Nephron (organoid): ENCODE data around the gene RNF111.

Experiments used
- H3K27ac Mint-ChIP-seq, 3 experiments: 2 replicates each; pipeline ENCODE4 v1.8.0; 2020; ENCODE audit warnings: mixed read lengths in 3 of 3, mild to moderate bottlenecking in 2 of 3, moderate library complexity in 1 of 3
- H3K27me3 Mint-ChIP-seq: 2 replicates; pipeline ENCODE4 v1.8.0; 2021; ENCODE audit warnings: low read depth, mild to moderate bottlenecking, moderate library complexity, mixed read lengths
- H3K36me3 Mint-ChIP-seq: 2 replicates; pipeline ENCODE4 v1.8.0; 2020; ENCODE audit warnings: low read depth, mixed read lengths
- H3K4me1 Mint-ChIP-seq: 2 replicates; pipeline ENCODE4 v1.8.0; 2020; ENCODE audit warnings: mixed read lengths
- H3K4me3 Mint-ChIP-seq, 3 experiments: 2 replicates each; pipeline ENCODE4 v1.8.0; 2020; ENCODE audit warnings: mild to moderate bottlenecking in 3 of 3, mixed read lengths in 3 of 3, moderate library complexity in 2 of 3
- H3K9me3 Mint-ChIP-seq: 2 replicates; pipeline ENCODE4 v1.8.0; 2020; ENCODE audit warnings: mixed read lengths
- TF ChIP-seq, protein P1 (sequence below), 3 experiments: fragments of 200-600 bp; sonication (generic); IDR thresholded peaks; one replicate each; pipeline ENCODE4 v1.5.0; 2021; ENCODE audit warnings: antibody characterized with exemption in 3 of 3; ENCODE audit not compliant: unreplicated experiment in 3 of 3

RNF111 gene

GRCh38 chr15:58980351-58980939, 7.0 kb upstream of the RNF111 start:
- Mint-ChIP-seq H3K9me3 (no peaks in the 10 kb centered on the region), H3K4me3 (no peak overlapping the region), H3K27me3 (peaks cover 21% of the 10 kb centered on the region), H3K27ac (no peak overlapping the region), H3K4me1 (peaks cover 5% of the 10 kb centered on the region), H3K36me3 (no peaks in the 10 kb centered on the region)
- TF ChIP-seq, protein P1, sequence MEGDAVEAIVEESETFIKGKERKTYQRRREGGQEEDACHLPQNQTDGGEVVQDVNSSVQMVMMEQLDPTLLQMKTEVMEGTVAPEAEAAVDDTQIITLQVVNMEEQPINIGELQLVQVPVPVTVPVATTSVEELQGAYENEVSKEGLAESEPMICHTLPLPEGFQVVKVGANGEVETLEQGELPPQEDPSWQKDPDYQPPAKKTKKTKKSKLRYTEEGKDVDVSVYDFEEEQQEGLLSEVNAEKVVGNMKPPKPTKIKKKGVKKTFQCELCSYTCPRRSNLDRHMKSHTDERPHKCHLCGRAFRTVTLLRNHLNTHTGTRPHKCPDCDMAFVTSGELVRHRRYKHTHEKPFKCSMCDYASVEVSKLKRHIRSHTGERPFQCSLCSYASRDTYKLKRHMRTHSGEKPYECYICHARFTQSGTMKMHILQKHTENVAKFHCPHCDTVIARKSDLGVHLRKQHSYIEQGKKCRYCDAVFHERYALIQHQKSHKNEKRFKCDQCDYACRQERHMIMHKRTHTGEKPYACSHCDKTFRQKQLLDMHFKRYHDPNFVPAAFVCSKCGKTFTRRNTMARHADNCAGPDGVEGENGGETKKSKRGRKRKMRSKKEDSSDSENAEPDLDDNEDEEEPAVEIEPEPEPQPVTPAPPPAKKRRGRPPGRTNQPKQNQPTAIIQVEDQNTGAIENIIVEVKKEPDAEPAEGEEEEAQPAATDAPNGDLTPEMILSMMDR (IDR thresholded peaks at IDR 0.05; ENCODE audit: unreplicated experiment in 3 of 3): peak; percentile 54 to 67 (median 58)

GRCh38 chr15:58981808-58982475, 5.5 kb upstream of the RNF111 start:
- Mint-ChIP-seq H3K4me3 (no peak overlapping the region), H3K4me1 (peaks cover 5% of the 10 kb centered on the region), H3K36me3 (no peaks in the 10 kb centered on the region), H3K27ac (no peak overlapping the region), H3K9me3 (no peaks in the 10 kb centered on the region), H3K27me3 (peaks cover 21% of the 10 kb centered on the region)
- TF ChIP-seq, protein P1 (IDR thresholded peaks at IDR 0.05; ENCODE audit: unreplicated experiment in 3 of 3): no peak

DNA sequence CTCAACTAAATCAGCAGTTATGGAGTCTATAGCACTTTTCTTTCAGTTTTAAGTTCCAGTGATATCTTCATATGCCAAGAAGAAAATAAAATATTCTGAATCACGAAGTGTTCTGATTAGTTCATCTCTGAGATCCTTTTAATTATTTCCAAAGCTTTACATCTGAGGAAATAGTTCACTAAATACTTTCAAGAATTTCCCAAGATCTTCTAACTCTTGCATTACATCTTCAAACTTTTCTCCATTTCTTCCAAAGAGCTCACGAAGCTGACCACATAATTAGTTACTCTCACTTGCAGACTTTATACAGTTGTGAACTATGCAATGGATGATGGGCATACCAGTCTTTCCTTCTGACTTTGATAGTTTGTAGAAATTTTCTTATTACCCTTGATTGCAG, 4.2 kb upstream of the RNF111 start:
- peaks cover 9% of the 10 kb centered on the region for H3K4me1 Mint-ChIP-seq
- no peaks in the 10 kb centered on the region for H3K36me3 Mint-ChIP-seq

GRCh38 chr15:58985443-58985842, 2.0 kb upstream of the RNF111 start:
- Mint-ChIP-seq H3K4me1 (peaks cover 23% of the 10 kb centered on the region), H3K4me3 (no peak overlapping the region), H3K36me3 (peaks cover 5% of the 10 kb centered on the region), H3K27ac (peak overlapping the region in 1 of 3 experiments; percentile 66), H3K27me3 (peaks cover 21% of the 10 kb centered on the region), H3K9me3 (no peaks in the 10 kb centered on the region)
- TF ChIP-seq, protein P1 (IDR thresholded peaks at IDR 0.05; ENCODE audit: unreplicated experiment in 3 of 3): no peak

More for the DNA sequence above, 4.2 kb upstream of the RNF111 start:
- Mint-ChIP-seq H3K27ac (no peak overlapping the region), H3K4me3 (no peak overlapping the region), H3K9me3 (no peaks in the 10 kb centered on the region), H3K27me3 (peaks cover 21% of the 10 kb centered on the region)
- TF ChIP-seq, protein P1 (IDR thresholded peaks at IDR 0.05; ENCODE audit: unreplicated experiment in 3 of 3): no peak

DNA sequence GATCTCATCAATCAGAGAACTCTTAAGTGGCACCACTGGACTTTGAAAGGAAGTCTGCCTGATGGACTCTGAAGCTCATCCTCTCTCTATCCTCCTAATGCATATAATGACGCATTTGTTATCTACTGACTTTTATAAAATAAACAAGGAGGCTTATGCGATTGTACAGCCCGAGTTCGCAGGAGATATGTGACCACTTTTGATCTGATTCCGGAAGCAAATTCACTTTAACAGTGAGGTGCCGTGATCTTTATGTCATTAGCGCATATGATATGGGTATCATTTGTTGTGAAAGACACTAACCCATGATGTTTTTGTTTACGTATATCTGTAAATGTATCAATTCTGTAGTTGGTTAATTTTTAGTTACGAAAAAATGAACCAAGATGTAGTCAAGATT, 427 bp upstream of the RNF111 start:
- TF ChIP-seq, protein P1 (IDR thresholded peaks at IDR 0.05; ENCODE audit: unreplicated experiment in 3 of 3): no peak
- H3K9me3 Mint-ChIP-seq: no peaks in the 10 kb centered on the region
- peak overlapping the region; percentile 94 to 99 (median 99) for H3K27ac Mint-ChIP-seq
- peaks cover 15% of the 10 kb centered on the region for H3K36me3 Mint-ChIP-seq
- H3K4me1 Mint-ChIP-seq: peaks cover 23% of the 10 kb centered on the region
- peaks cover 21% of the 10 kb centered on the region for H3K27me3 Mint-ChIP-seq
- H3K4me3 Mint-ChIP-seq: peak overlapping the region; percentile 96 to 98 (median 96)
